A549 (cell line): Measurements from ENCODE around the gene ITFG2. TPM values are rescaled to one million over a fixed set of nuclear protein-coding genes. Genes with fewer than 3 reads are reported as not detected.

ENCODE experiments used
- ATAC-seq, 2 experiments: fragments of 200-7000 bp in 1 of 2; fragments of >200 bp in 1 of 2; cut with Nextera tagmentation in 1 of 2; cut with Tn5 transposase in 1 of 2; 3 replicates each; pipeline versions ENCODE4 v1.8.0 to v1.9.1; 2018 to 2020; ENCODE audit warnings: mild to moderate bottlenecking in 1 of 2, moderate library complexity in 1 of 2
- CTCF ChIA-PET: fragments of 300-600 bp; sonication (Branson Sonifier 250); formaldehyde crosslinking; extraction: SDS; loops from one replicate; lab custom pipeline; 2021; ENCODE audit warnings: antibody characterized with exemption, inconsistent platforms; lab: Yijun Ruan, JAX
- POLR2A ChIA-PET: fragments of 350-600 bp; formaldehyde crosslinking; extraction: SDS; loops from one replicate; lab custom pipeline; 2021; ENCODE audit warnings: antibody characterized with exemption, inconsistent platforms; lab: Yijun Ruan, JAX
- DNase-seq, 2 experiments: peaks; one replicate each; pipeline versions ENCODE4 v3.0.0 to v3.0.0-alpha.2; 2011 to 2016; ENCODE audit warnings: low read depth in 1 of 2, low spot score in 1 of 2
- FAIRE-seq: peaks from 2 replicates; lab custom pipeline; 2011; peaks lifted over from hg19 to GRCh38; lab: Jason Lieb, UNC
- H3K27ac ChIP-seq, 2 experiments: fragments of >200 bp; sonication (Bioruptor Twin); formaldehyde crosslinking; 3 replicates each; pipeline ENCODE4 v1.5.1; 2016 to 2017
- H3K4me1 ChIP-seq: fragments of >200 bp; sonication (Bioruptor Twin); formaldehyde crosslinking; 3 replicates; pipeline ENCODE4 v1.6.1; 2016
- H3K4me2 ChIP-seq: fragments of >200 bp; sonication (Bioruptor Twin); formaldehyde crosslinking; 3 replicates; pipeline ENCODE4 v1.6.1; 2016
- H3K4me3 ChIP-seq: fragments of >200 bp; sonication (Bioruptor Twin); formaldehyde crosslinking; 3 replicates; pipeline ENCODE4 v1.5.1; 2016
- H3K9me3 ChIP-seq: fragments of >200 bp; sonication (Bioruptor Twin); formaldehyde crosslinking; 3 replicates; pipeline ENCODE4 v1.6.1; 2016
- ATOH8 ChIP-seq: fragments of 250-450 bp; sonication (Bioruptor Pico); IDR thresholded peaks from 2 replicates; pipeline ENCODE4 v1.5.0; 2020; ENCODE audit warnings: low read depth, mild to moderate bottlenecking, moderate library complexity
- CEBPB ChIP-seq, 2 experiments: fragments of >200 bp in 1 of 2; sonication (Bioruptor Twin) in 1 of 2; formaldehyde crosslinking in 1 of 2; IDR thresholded peaks; 2 replicates each; pipeline ENCODE4 v1.6.1; 2012 to 2016
- CTCF ChIP-seq: fragments of >200 bp; sonication (Bioruptor Twin); formaldehyde crosslinking; IDR thresholded peaks from 3 replicates; pipeline ENCODE4 v1.5.1; 2016
- EHF ChIP-seq: fragments of 250-450 bp; sonication (Bioruptor Pico); IDR thresholded peaks from 2 replicates; pipeline ENCODE4 v1.5.0; 2020; ENCODE audit warnings: mild to moderate bottlenecking
- EP300 ChIP-seq, 2 experiments: fragments of >200 bp; sonication (Bioruptor Twin); formaldehyde crosslinking; IDR thresholded peaks; 2 replicates in 1 of 2; 3 replicates in 1 of 2; pipeline ENCODE4 v1.6.1; 2016 to 2017
- ESRRA ChIP-seq: fragments of 150-350 bp; IDR thresholded peaks from 2 replicates; pipeline ENCODE4 v1.6.1; 2014; ENCODE audit warnings: mild to moderate bottlenecking, low read length, borderline replicate concordance
- FOSB ChIP-seq: fragments of 250-450 bp; sonication (Bioruptor Pico); IDR thresholded peaks from 2 replicates; pipeline ENCODE4 v1.5.0; 2020; ENCODE audit warnings: mild to moderate bottlenecking, moderate library complexity
- GATA3 ChIP-seq: IDR thresholded peaks from 2 replicates; pipeline ENCODE4 v1.6.1; 2012; ENCODE audit warnings: borderline replicate concordance
- HES2 ChIP-seq: fragments of >200 bp; sonication (Bioruptor Twin); formaldehyde crosslinking; IDR thresholded peaks from 2 replicates; pipeline ENCODE4 v1.6.1; 2016
- HMGXB4 ChIP-seq: fragments of 250-450 bp; sonication (Bioruptor Pico); IDR thresholded peaks from 2 replicates; pipeline ENCODE4 v1.5.0; 2021; ENCODE audit warnings: mild to moderate bottlenecking, moderate library complexity, borderline replicate concordance
- HOXB13 ChIP-seq: fragments of 250-450 bp; sonication (Bioruptor Pico); IDR thresholded peaks from 2 replicates; pipeline ENCODE4 v1.5.0; 2020; ENCODE audit warnings: low read depth, mild to moderate bottlenecking, moderate library complexity
- JUNB ChIP-seq: fragments of >200 bp; sonication (Bioruptor Twin); formaldehyde crosslinking; IDR thresholded peaks from 2 replicates; pipeline ENCODE4 v1.6.1; 2016
- MAX ChIP-seq: IDR thresholded peaks from 2 replicates; pipeline ENCODE4 v1.6.1; 2012
- NFE2L2 ChIP-seq: fragments of 150-350 bp; conservative IDR thresholded peaks from 2 replicates; pipeline ENCODE4 v1.6.1; 2014; ENCODE audit warnings: low read length
- POLR2A ChIP-seq: IDR thresholded peaks from 2 replicates; pipeline ENCODE4 v1.6.1; 2012; ENCODE audit warnings: mild to moderate bottlenecking, low read length
- RAD21 ChIP-seq, 2 experiments: fragments of >200 bp in 1 of 2; sonication (Bioruptor Twin) in 1 of 2; formaldehyde crosslinking in 1 of 2; IDR thresholded peaks in 1 of 2; conservative IDR thresholded peaks in 1 of 2; 2 replicates in 1 of 2; 3 replicates in 1 of 2; pipeline ENCODE4 v1.6.1; 2012 to 2018; ENCODE audit warnings: inconsistent platforms in 1 of 2
- RARB ChIP-seq: fragments of 250-450 bp; sonication (Bioruptor Pico); IDR thresholded peaks from 2 replicates; pipeline ENCODE4 v1.8.0; 2021; ENCODE audit warnings: mild to moderate bottlenecking, moderate library complexity
- RFX5 ChIP-seq: fragments of 450-650 bp; IDR thresholded peaks from 2 replicates; pipeline ENCODE4 v1.7.1; 2014; ENCODE audit warnings: antibody characterized with exemption, mild to moderate bottlenecking, moderate library complexity
- RNF2 ChIP-seq: fragments of 200-600 bp; sonication (generic); IDR thresholded peaks from 2 replicates; pipeline ENCODE4 v1.6.1; 2016; ENCODE audit warnings: low read depth, mild to moderate bottlenecking, antibody characterized with exemption, moderate library complexity, borderline replicate concordance
- SMC3 ChIP-seq: fragments of >200 bp; sonication (Bioruptor Twin); formaldehyde crosslinking; IDR thresholded peaks from 3 replicates; pipeline ENCODE4 v1.6.1; 2018; ENCODE audit warnings: inconsistent platforms
- SREBF2 ChIP-seq: fragments of 450-650 bp; IDR thresholded peaks from 2 replicates; pipeline ENCODE4 v1.6.1; 2014; ENCODE audit warnings: mild to moderate bottlenecking, moderate library complexity
- TFCP2L1 ChIP-seq: fragments of 250-450 bp; sonication (Bioruptor Pico); IDR thresholded peaks from 2 replicates; pipeline ENCODE4 v1.5.0; 2021; ENCODE audit warnings: mild to moderate bottlenecking
- TP53 ChIP-seq: fragments of 250-450 bp; sonication (Bioruptor Pico); IDR thresholded peaks from 2 replicates; pipeline ENCODE4 v1.5.0; 2021; ENCODE audit warnings: mild to moderate bottlenecking, moderate library complexity
- ZNF302 ChIP-seq: fragments of 250-450 bp; sonication (Bioruptor Pico); IDR thresholded peaks from 2 replicates; pipeline ENCODE4 v1.9.0; 2021; ENCODE audit warnings: inconsistent platforms, mild to moderate bottlenecking, moderate library complexity
- ZSCAN20 ChIP-seq: fragments of 250-450 bp; sonication (Bioruptor Pico); IDR thresholded peaks from 2 replicates; pipeline ENCODE4 v1.8.0; 2022; ENCODE audit warnings: mild to moderate bottlenecking, moderate library complexity
- WGBS: methylation state at CpG from one replicate; pipeline ENCODE4 v1.1.6; 2017; ENCODE audit errors: missing lambda C conversion rate; 5-methylcytosine and 5-hydroxymethylcytosine counted together
- polyA plus RNA-seq, 4 experiments: library from polyadenylated mRNA; depleted of rRNA in 3 of 4; stranded (reverse); fragments of >200 nt; fragmentation: RNase III in 1 of 4; extraction: RNeasy Plus Mini Kit Qiagen cat#74134 plus additional on column Dnase treatment in 1 of 4; gene quantifications; 2 replicates in 3 of 4; 3 replicates in 1 of 4; pipeline ENCODE4 v1.2.3, GENCODE V29; 2011 to 2017
- TF ChIP-seq, protein P1 (sequence below): IDR thresholded peaks from 2 replicates; pipeline ENCODE4 v1.6.1; 2012
- TF ChIP-seq, protein P2 (sequence below): fragments of 150-350 bp; IDR thresholded peaks from 2 replicates; pipeline ENCODE4 v1.6.1; 2014; ENCODE audit warnings: low read depth, mild to moderate bottlenecking, low read length

Gene ITFG2
- polyA plus RNA-seq, 2 of the 4 experiments (the other 2 are of a cell fraction) = 17.5 to 23.7 TPM

DNA sequence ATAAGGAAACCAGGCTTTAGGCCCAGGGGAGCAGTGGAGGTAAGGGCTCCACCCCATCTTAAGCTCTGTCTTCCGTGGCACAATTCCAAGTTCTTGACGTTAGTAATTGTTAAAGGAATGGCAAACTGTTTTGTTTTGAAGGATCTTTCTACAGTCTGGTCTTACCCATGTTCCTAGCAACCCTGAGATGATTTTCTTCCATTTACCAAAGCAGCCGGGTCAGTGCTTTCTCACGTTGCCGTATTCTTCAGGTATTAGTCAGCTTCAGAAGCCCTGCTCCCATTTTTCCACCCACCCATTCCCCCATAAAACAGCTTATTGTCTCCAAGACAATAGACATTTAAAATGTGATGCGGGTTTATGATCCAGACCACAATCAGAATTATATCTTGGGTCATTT, 12.1 kb downstream of the ITFG2 start:
- 80% methylated on average over 6 of the region's 6 CpGs for WGBS
- CTCF ChIA-PET = interaction anchor here (1.5 to 2.3 kb wide), 4 partner anchors 10 to 119 kb away, joined by 3 to 6 read pairs (median 4); no protein-coding TSS in a partner anchor
- TF ChIP-seq GATA3 = no peak
- TF ChIP-seq, protein P1, sequence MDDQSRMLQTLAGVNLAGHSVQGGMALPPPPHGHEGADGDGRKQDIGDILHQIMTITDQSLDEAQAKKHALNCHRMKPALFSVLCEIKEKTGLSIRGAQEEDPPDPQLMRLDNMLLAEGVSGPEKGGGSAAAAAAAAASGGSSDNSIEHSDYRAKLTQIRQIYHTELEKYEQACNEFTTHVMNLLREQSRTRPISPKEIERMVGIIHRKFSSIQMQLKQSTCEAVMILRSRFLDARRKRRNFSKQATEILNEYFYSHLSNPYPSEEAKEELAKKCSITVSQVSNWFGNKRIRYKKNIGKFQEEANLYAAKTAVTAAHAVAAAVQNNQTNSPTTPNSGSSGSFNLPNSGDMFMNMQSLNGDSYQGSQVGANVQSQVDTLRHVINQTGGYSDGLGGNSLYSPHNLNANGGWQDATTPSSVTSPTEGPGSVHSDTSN = no peak
- TF ChIP-seq CEBPB (IDR thresholded peaks at IDR 0.05) = no peak
- TF ChIP-seq RARB (CRISPR knock-in tag) = no peak
- no peak for TF ChIP-seq POLR2A
- no peak for TF ChIP-seq NFE2L2
- TF ChIP-seq RAD21 (conservative IDR thresholded peaks at IDR 0.05 in 1 of 2, IDR thresholded peaks at IDR 0.05 in 1 of 2) = no peak
- TF ChIP-seq RNF2 = no peak
- TF ChIP-seq SMC3 = no peak
- TF ChIP-seq ESRRA = no peak
- no peak for TF ChIP-seq TFCP2L1 (CRISPR knock-in tag)
- TF ChIP-seq EP300 (IDR thresholded peaks at IDR 0.05) = no peak
- TF ChIP-seq JUNB = no peak
- FAIRE-seq = no peak
- Histone ChIP-seq H3K4me3 (no peak overlapping the region), H3K27ac (no peak overlapping the region), H3K4me1 (no peaks in the 10 kb centered on the region), H3K4me2 (no peak overlapping the region), H3K9me3 (no peaks in the 10 kb centered on the region)
- POLR2A ChIA-PET = no interaction called here
- no peak for DNase-seq
- ATAC-seq = no peak

GRCh38 chr12:2825132-2825531, 12.7 kb downstream of the ITFG2 start:
- TF ChIP-seq MAX (no peak), ATOH8 (CRISPR knock-in tag) (no peak), TP53 (CRISPR knock-in tag) (no peak), ZNF302 (CRISPR knock-in tag) (no peak), FOSB (no peak), GATA3 (no peak), HMGXB4 (no peak), SREBF2 (no peak), POLR2A (no peak), EHF (CRISPR knock-in tag) (no peak), NFE2L2 (no peak), CTCF (no peak), HES2 (no peak), RAD21 (conservative IDR thresholded peaks at IDR 0.05 in 1 of 2, IDR thresholded peaks at IDR 0.05 in 1 of 2) (no peak), HOXB13 (CRISPR knock-in tag) (no peak), ZSCAN20 (no peak), RFX5 (no peak)
- TF ChIP-seq, protein P2, sequence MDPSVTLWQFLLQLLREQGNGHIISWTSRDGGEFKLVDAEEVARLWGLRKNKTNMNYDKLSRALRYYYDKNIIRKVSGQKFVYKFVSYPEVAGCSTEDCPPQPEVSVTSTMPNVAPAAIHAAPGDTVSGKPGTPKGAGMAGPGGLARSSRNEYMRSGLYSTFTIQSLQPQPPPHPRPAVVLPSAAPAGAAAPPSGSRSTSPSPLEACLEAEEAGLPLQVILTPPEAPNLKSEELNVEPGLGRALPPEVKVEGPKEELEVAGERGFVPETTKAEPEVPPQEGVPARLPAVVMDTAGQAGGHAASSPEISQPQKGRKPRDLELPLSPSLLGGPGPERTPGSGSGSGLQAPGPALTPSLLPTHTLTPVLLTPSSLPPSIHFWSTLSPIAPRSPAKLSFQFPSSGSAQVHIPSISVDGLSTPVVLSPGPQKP = no peak
- WGBS = 87% methylated on average over 4 of the region's 4 CpGs
- POLR2A ChIA-PET = no interaction called here
- H3K9me3 ChIP-seq = no peaks in the 10 kb centered on the region
- no peak overlapping the region for H3K4me3 ChIP-seq
- FAIRE-seq (no peak), ATAC-seq (no peak), DNase-seq (no peak)
- H3K4me1 ChIP-seq = no peaks in the 10 kb centered on the region
- CTCF ChIA-PET = interaction anchor here (0.9 to 2.3 kb wide), 5 partner anchors 11 to 119 kb away, joined by 3 to 6 read pairs (median 4); no protein-coding TSS in a partner anchor
- H3K27ac ChIP-seq = no peak overlapping the region
- no peak overlapping the region for H3K4me2 ChIP-seq
